NCI-H774 (cell line): ENCODE results near the gene GPT2.

ENCODE experiments used
- DNase-seq: peaks from one replicate; lab custom pipeline; 2025; lab: John Stamatoyannopoulos, UW

Gene GPT2

DNA sequence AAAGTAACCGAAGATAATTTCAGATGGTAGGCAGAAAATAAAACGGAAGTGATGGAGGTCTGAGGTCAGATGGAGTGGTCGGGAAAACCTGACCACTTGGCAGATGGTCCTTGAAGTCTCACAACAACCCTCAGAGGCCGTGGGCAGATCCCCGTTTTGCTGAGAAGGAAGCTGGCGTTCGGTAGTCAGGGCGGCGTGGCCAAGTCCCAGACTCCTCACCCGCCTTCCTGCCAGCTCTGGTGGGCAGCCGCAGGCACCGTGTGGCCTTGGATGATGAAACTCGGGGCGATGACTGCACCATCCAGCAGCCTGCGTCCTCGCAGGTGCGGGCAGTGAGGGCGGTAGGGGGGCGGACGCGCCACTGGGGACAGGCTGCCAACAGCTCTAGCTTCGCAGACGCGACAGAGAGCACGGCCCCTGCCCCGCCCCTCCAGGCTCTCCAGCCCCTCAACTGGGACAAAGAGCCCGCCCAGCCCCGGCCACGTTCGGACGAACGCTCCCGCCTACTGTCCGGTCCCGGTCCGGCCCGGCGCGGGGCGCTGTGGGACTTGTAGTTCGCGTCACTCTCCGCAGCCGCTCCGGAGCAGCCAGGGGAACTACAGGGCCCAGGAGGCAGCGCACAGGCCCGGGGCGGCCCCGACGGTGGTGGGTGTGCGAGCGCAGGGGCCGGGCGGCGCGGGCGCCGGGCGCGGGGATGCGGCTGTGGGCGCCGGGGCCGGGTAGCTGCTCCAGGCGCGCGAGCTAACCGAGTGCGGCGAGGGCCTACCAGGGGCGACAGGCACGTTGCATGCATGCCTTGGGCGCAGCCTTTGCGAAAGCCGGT, at the start of gene GPT2:
GPT2 (plus strand) TSS at position 673 of the 823 bp plus-strand sequence. CDS start 354 bp downstream, outside the sequence.
- DNase-seq: peak; percentile 96

DNA sequence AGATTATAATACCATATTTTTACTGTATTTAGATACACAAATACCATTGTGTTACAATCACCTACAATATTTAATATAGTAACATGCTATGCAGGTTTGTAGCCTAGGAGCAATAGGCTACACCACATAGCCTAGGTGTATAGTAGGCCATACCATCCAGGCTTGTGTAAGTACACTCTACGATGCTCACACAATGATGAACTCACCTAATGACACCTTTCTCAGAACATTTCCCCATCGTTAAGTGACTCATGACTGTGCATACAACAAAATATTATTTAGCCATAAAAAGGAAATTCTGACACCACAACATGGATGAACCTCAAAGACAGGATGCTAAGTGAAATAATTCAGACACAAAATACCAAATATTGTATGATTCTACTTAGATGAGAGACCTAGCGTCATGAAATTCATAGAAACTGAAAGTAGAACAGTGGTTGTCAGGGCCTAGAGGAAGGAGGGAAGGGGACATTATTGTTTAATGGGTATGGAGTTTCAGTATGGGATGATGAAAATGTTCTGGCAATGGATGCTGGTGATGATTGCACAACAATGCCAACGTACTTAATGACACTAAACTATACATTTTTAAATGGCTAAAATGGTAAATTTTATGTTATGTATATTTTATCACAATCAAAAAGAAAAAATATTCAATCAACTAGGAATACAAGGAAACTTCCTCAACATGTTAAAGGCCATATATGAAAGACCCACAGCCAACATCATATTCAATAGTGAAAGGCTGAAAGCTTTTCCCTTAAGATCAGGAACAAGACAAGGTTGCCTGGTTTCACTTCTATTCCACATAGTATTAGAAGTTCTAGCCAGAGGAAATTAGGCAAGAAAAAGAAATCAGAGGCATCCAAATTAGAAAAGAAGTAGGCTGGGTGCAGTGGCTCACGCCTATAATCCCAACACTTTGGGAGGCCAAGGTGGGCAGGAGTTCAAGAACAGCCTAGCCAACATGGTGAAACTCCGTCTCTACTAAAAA, 47.3 kb upstream of the GPT2 start:
- peak; percentile 61 for DNase-seq

DNA sequence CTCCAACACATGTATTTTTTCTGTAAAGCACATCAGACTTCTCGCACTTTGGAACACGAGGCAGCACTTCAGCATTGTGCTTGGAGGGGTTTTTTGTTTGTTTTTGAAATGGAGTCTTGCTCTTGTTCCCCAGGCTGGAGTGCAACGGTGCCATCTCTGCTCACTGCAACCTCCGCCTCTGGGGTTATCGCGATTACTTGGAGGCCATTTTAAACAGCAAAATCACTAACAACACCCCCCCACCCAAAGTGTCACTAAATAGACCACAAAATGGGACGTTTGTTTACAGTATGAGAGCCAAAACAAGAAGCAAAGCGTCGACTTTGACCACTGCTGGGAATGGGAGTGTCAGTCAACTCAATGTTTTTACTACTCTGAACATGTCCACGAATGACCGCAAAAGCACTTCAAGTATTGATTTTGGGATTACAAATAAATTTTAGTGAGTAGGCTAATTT, 44.1 kb upstream of the GPT2 start:
- DNase-seq: no peak

- no peak for DNase-seq
Observed at GRCh38 chr16:46842192-46842895, 41.8 kb upstream of the GPT2 start.

- no peak for DNase-seq
Observed at GRCh38 chr16:46843898-46844642, 40.1 kb upstream of the GPT2 start.

- DNase-seq: no peak
Observed at GRCh38 chr16:46844771-46845170, 39.4 kb upstream of the GPT2 start.

DNA sequence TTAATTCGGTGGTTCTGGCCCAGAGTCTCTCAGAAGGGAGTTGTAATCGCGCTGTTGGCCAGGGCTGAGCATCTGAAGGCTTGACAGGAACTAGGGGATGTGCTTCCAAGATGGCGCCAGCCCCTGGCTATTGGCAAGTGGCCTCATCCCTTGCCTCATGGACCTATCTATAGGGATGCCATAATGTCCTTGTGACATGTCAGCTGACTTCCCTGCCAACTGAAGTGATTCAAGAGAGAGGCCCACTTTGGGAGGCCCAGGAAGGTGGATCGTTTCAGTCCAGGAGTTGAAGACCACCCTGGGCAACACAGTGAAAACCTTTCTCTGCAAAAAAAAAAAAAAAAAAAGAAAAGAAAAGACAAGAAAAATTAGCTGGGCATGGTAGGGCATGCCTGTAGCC, 38.2 kb upstream of the GPT2 start:
- no peak for DNase-seq

DNA sequence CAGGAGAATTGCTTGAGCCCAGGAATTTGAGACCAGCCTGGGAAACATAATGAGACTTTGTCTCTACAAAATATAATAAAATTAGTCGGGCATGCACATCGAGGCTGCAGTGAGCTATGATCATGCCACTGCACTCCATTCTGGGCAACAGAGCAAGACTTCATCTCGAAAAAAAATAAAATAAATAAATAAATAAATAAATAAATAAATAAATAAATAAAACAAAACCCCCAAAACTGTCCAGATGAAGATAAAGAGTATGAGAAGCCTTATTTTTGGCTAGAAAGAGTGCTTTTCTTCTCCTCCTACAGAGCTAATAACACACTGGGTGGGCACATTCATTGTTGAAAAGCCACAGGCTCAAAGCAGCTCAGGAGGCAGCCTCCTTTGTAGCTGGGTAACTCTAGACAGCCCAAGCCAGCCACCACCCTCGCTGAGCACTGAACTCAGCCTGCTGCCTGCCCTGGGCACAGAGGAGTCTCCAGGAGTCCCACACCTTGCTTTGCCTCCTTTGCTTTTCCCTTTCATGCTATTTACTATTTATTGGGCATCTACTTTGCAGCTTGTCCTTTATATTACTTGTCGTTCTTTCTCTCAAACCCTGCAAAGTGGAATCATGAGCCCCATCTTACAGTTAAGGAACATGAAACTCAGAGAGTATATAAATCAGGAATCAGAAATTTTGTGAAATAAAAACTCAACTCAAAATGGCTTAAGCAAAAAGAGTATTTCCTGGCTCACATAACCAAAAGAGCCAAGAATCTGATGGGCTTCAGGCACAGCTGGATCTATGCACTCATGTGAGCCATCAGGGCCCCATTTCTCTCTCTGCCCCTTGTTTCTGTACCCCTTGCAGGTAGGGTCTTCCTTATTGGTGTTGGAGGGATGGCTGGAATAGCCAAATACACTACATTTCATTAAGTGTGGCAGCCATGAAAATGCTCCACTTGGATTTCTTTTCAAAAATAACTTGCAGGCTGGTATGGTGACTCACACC, 35.1 kb upstream of the GPT2 start:
- no peak for DNase-seq

GRCh38 chr16:46850619-46851555, 33.3 kb upstream of the GPT2 start:
- DNase-seq: no peak

GRCh38 chr16:46852130-46852529, 32.0 kb upstream of the GPT2 start:
- DNase-seq: no peak

DNA sequence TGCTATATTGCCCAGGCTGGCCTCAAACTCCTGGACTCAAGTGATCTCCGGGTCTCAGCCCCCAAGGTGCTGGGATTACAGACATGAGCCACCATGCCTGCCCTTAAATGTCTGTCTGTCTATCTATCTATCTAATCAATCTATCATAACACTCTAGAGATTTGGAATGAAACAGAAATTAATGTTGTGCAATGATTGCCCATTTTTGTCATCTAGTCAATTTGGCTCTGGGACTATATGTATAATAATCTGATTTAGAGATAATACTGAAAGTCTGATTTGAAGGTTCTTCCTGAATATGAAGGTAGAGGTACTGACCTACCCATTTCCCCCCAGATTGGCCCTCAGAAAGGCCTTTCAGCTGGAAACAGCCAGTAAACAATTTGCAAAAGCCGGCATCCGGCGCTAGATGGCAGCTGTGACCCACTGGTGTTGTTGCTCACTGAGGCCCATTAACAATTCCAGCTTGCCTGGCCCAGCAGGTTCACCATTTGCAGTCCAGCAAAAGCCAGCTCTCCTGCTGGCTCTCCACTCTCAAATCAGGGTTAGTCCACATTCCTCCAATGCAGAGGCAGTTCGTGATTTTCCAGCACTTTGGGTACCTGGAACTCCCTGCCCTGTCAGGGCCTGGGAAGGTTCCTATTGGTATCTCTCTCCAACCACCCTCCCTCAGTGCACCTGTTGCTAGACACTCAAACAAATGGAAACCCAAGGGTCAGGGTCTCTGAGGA, 30.3 kb upstream of the GPT2 start:
- peak; percentile 71 for DNase-seq

- no peak for DNase-seq
Observed at GRCh38 chr16:46854846-46855245, 29.3 kb upstream of the GPT2 start.

GRCh38 chr16:46855389-46855788, 28.8 kb upstream of the GPT2 start:
- DNase-seq: no peak

GRCh38 chr16:46857368-46857945, 26.7 kb upstream of the GPT2 start:
- peak; percentile 53 for DNase-seq

- DNase-seq: no peak
Observed at GRCh38 chr16:46858151-46858550, 26.0 kb upstream of the GPT2 start.

- DNase-seq: no peak
Observed at GRCh38 chr16:46859719-46860152, 24.4 kb upstream of the GPT2 start.

GRCh38 chr16:46862555-46863447, 21.4 kb upstream of the GPT2 start:
- DNase-seq: no peak
